Forelimb muscle (tissue), 1 donor: ENCODE results near the gene OSBPL8. TPM values are rescaled to one million over a fixed set of nuclear protein-coding genes. Genes with fewer than 3 reads are reported as not detected.
"Not testable (repeated sequence)": the region's sequence is repeated elsewhere in the genome, so short reads cannot be mapped to it uniquely, and the experiment has no call there.

Experiments
- DNase-seq: peaks from one replicate; pipeline ENCODE4 v3.0.0-alpha.2; 2013; ENCODE audit warnings: low read depth
- polyA plus RNA-seq: library from polyadenylated mRNA; unstranded; fragments of 120-200 nt; gene quantifications from one replicate; pipeline ENCODE4 v1.2.1, GENCODE V29; 2013; ENCODE audit not compliant: insufficient read length

Gene OSBPL8
- polyA plus RNA-seq, 1 donor = 26.8 TPM

- DNase-seq = no peak
Observed at GRCh38 chr12:76529226-76529918, 30.2 kb downstream of the OSBPL8 start.

GRCh38 chr12:76523408-76523807 lies 36.2 kb downstream of the OSBPL8 start:
- no peak for DNase-seq

GRCh38 chr12:76520348-76520747 lies 39.2 kb downstream of the OSBPL8 start:
- DNase-seq = no peak

- DNase-seq = no peak
Observed at GRCh38 chr12:76519538-76519937, 40.0 kb downstream of the OSBPL8 start.

- DNase-seq = no peak
Observed at GRCh38 chr12:76518699-76519098, 40.9 kb downstream of the OSBPL8 start.

GRCh38 chr12:76515271-76515670 lies 44.3 kb downstream of the OSBPL8 start:
- DNase-seq = no peak

GRCh38 chr12:76511116-76511716 lies 48.4 kb downstream of the OSBPL8 start:
- not testable (repeated sequence) for DNase-seq

- no peak for DNase-seq
Observed at GRCh38 chr12:76508128-76508980, 51.2 kb downstream of the OSBPL8 start.

- DNase-seq = no peak
Observed at GRCh38 chr12:76506149-76506548, 53.4 kb downstream of the OSBPL8 start.

GRCh38 chr12:76505050-76505449 lies 54.5 kb downstream of the OSBPL8 start:
- no peak for DNase-seq

GRCh38 chr12:76504606-76505005 lies 55.0 kb downstream of the OSBPL8 start:
- DNase-seq = no peak

GRCh38 chr12:76503957-76504356 lies 55.6 kb downstream of the OSBPL8 start:
- DNase-seq = no peak

- DNase-seq = no peak
Observed at GRCh38 chr12:76501390-76501789, 58.2 kb downstream of the OSBPL8 start.

- not testable (repeated sequence) for DNase-seq
Observed at GRCh38 chr12:76499136-76499535, 60.4 kb downstream of the OSBPL8 start.

GRCh38 chr12:76495556-76495955 lies 64.0 kb downstream of the OSBPL8 start:
- DNase-seq = no peak

GRCh38 chr12:76491292-76491691 lies 68.3 kb downstream of the OSBPL8 start:
- DNase-seq = no peak

GRCh38 chr12:76490763-76491162 lies 68.8 kb downstream of the OSBPL8 start:
- DNase-seq = no peak

GRCh38 chr12:76489737-76490136 lies 69.8 kb downstream of the OSBPL8 start:
- DNase-seq = no peak

- DNase-seq = no peak
Observed at GRCh38 chr12:76486011-76486410, 73.6 kb downstream of the OSBPL8 start.

GRCh38 chr12:76480796-76481195 lies 78.8 kb downstream of the OSBPL8 start:
- DNase-seq = no peak

GRCh38 chr12:76478045-76478444 lies 81.5 kb downstream of the OSBPL8 start:
- no peak for DNase-seq

GRCh38 chr12:76472862-76473261 lies 86.7 kb downstream of the OSBPL8 start:
- DNase-seq = not testable (repeated sequence)

GRCh38 chr12:76471579-76471978 lies 88.0 kb downstream of the OSBPL8 start:
- no peak for DNase-seq
